OCI-LY7 (cell line): ENCODE measurements around the gene TPCN2.

Source experiments
- EZH2phosphoT487 ChIP-seq: fragments of 200-600 bp; sonication (generic); IDR thresholded peaks from 2 replicates; pipeline ENCODE4 v1.6.1; 2018; ENCODE audit warnings: low read depth, borderline replicate concordance, mild to moderate bottlenecking, mixed run types, antibody characterized with exemption, low read length, moderate library complexity, mixed read lengths
- TF ChIP-seq, protein P1 (sequence below): fragments of 200-600 bp; sonication (generic); conservative IDR thresholded peaks from 2 replicates; pipeline ENCODE4 v1.5.1; 2014; ENCODE audit warnings: mild to moderate bottlenecking, antibody characterized with exemption, low read length, moderate library complexity, mixed read lengths

DNA sequence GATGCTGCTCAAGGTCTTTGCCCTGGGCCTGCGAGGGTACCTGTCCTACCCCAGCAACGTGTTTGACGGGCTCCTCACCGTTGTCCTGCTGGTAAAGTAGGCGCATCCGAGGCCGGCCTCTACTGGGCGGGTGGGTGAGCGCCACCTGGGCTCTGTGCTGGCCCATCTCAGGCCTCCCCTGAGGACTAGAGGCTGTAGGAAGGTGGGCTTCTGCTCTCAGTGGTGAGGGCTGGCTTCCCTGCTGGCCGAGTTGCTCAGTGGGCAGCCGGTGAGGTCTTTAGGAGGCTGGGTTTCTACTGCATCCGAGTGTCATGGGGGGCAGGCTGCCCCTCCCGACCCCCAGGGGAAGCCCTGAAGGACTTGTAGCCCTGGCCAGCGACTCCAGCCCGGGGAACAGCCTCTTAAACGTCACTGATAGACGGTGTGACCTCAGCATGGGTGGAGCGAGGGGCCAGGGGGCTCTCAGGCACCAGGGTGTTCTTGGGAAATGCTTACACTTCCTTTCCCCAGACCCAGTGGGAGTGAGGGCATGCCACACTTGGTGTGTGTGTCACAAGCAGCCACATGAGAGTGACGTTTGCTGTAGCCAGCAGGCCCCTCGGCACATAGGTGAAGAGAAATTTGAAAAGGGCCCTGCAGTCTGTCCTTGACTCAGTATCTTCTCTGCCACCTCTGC, 30.3 kb downstream of the TPCN2 start:
- TF ChIP-seq, protein P1, sequence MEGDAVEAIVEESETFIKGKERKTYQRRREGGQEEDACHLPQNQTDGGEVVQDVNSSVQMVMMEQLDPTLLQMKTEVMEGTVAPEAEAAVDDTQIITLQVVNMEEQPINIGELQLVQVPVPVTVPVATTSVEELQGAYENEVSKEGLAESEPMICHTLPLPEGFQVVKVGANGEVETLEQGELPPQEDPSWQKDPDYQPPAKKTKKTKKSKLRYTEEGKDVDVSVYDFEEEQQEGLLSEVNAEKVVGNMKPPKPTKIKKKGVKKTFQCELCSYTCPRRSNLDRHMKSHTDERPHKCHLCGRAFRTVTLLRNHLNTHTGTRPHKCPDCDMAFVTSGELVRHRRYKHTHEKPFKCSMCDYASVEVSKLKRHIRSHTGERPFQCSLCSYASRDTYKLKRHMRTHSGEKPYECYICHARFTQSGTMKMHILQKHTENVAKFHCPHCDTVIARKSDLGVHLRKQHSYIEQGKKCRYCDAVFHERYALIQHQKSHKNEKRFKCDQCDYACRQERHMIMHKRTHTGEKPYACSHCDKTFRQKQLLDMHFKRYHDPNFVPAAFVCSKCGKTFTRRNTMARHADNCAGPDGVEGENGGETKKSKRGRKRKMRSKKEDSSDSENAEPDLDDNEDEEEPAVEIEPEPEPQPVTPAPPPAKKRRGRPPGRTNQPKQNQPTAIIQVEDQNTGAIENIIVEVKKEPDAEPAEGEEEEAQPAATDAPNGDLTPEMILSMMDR = no peak
- no peak for TF ChIP-seq EZH2phosphoT487
